Endothelial cell of umbilical vein (primary cell): ENCODE measurements around the gene TRERF1. TPM values are rescaled to one million over a fixed set of nuclear protein-coding genes. Genes with fewer than 3 reads are reported as not detected.

Experiments used
- BruUV-seq: library from RNA; stranded (reverse); fragments of 400-500 nt; replicated peaks from 2 replicates; lab custom pipeline; 2021; lab: Mats Ljungman, UMichigan
- CTCF ChIA-PET: fragments of 300-600, 350-600 bp; sonication (Branson Sonifier 250); formaldehyde crosslinking; loops from one replicate; lab custom pipeline; 2021; ENCODE audit warnings: antibody characterized with exemption, inconsistent platforms; lab: Charles Lee
- POLR2A ChIA-PET: fragments of 300-600, 350-600 bp; sonication (Branson Sonifier 250); formaldehyde crosslinking; loops from one replicate; lab custom pipeline; 2021; ENCODE audit warnings: antibody characterized with exemption, inconsistent platforms; lab: Charles Lee
- DNase-seq: peaks from one replicate; pipeline ENCODE4 v3.0.0-alpha.2; 2011; ENCODE audit warnings: low read depth, low spot score
- FAIRE-seq: peaks from 2 replicates; lab custom pipeline; 2011; peaks lifted over from hg19 to GRCh38; lab: Jason Lieb, UNC
- H2AFZ ChIP-seq: 2 replicates; pipeline ENCODE4 v1.6.0; 2012; ENCODE audit warnings: low read depth, low read length, control low read depth, inconsistent platforms
- H3K27ac ChIP-seq: 2 replicates; pipeline ENCODE4 v1.5.1; 2011; ENCODE audit warnings: low read depth, mild to moderate bottlenecking, control low read depth, low read length, moderate library complexity; ENCODE audit not compliant: insufficient read depth
- H3K27me3 ChIP-seq, 2 experiments: 2 replicates each; pipeline versions ENCODE4 v1.6.0 to v1.6.1; 2011; ENCODE audit warnings: low read length in 2 of 2, mixed read lengths in 1 of 2; ENCODE audit not compliant: control insufficient read depth in 2 of 2, insufficient read depth in 2 of 2
- H3K36me3 ChIP-seq, 2 experiments: 2 replicates in 1 of 2; 3 replicates in 1 of 2; pipeline ENCODE4 v1.5.1; 2011; ENCODE audit warnings: low read length in 2 of 2, mild to moderate bottlenecking in 1 of 2, moderate library complexity in 1 of 2; ENCODE audit not compliant: control insufficient read depth in 2 of 2, insufficient read depth in 2 of 2; ENCODE audit errors: extremely low read depth in 1 of 2
- H3K4me1 ChIP-seq: 3 replicates; pipeline ENCODE4 v1.5.1; 2011; ENCODE audit warnings: mild to moderate bottlenecking, low read length; ENCODE audit not compliant: control insufficient read depth, insufficient read depth; ENCODE audit errors: extremely low read depth
- H3K4me2 ChIP-seq: 2 replicates; pipeline ENCODE4 v1.6.1; 2011; ENCODE audit warnings: low read length, control low read depth, mixed read lengths; ENCODE audit not compliant: insufficient read depth
- H3K4me3 ChIP-seq, 3 experiments: fragments of 200-600 bp in 1 of 3; sonication (generic), shearing (Covaris generic) in 1 of 3; replicated peaks in 1 of 3; 2 replicates each; pipeline ENCODE4 v1.5.1; 2011 to 2016; ENCODE audit warnings: control low read depth in 3 of 3, low read length in 3 of 3, mild to moderate bottlenecking in 2 of 3, inconsistent platforms in 1 of 3, low read depth in 1 of 3, moderate library complexity in 1 of 3; ENCODE audit not compliant: insufficient read depth in 1 of 3
- H3K79me2 ChIP-seq: 2 replicates; pipeline ENCODE4 v1.6.0; 2012; ENCODE audit warnings: low read length, inconsistent platforms; ENCODE audit not compliant: control insufficient read depth, insufficient read depth
- H3K9ac ChIP-seq: replicated peaks from 2 replicates; pipeline ENCODE3; 2011; ENCODE audit warnings: low read length, control low read depth; ENCODE audit not compliant: insufficient read depth; ENCODE audit errors: extremely low read depth
- H3K9me1 ChIP-seq: replicated peaks from 3 replicates; pipeline ENCODE4 v1.6.0; 2011; ENCODE audit warnings: mild to moderate bottlenecking, low read length; ENCODE audit not compliant: control insufficient read depth, insufficient read depth; ENCODE audit errors: extremely low read depth
- H3K9me3 ChIP-seq: replicated peaks from 2 replicates; pipeline ENCODE4 v1.5.1; 2012; ENCODE audit warnings: low read length, inconsistent platforms; ENCODE audit not compliant: control insufficient read depth, insufficient read depth
- H4K20me1 ChIP-seq: replicated peaks from 2 replicates; pipeline ENCODE3; 2011; ENCODE audit warnings: mild to moderate bottlenecking, low read length; ENCODE audit not compliant: control insufficient read depth, insufficient read depth; ENCODE audit errors: extremely low read depth
- EZH2 ChIP-seq: IDR thresholded peaks from 2 replicates; pipeline ENCODE4 v1.6.1; 2012; ENCODE audit warnings: borderline replicate concordance, low read depth, mild to moderate bottlenecking, moderate library complexity, low read length, inconsistent platforms; ENCODE audit not compliant: severe bottlenecking
- GATA2 ChIP-seq: IDR thresholded peaks from 2 replicates; pipeline ENCODE4 v1.7.0; 2011; ENCODE audit warnings: low read depth, mild to moderate bottlenecking, moderate library complexity, mixed read lengths, low read length; ENCODE audit not compliant: insufficient read length, insufficient read depth
- MYC ChIP-seq: IDR thresholded peaks from one replicate; pipeline ENCODE4 v1.6.1; 2011; ENCODE audit warnings: mild to moderate bottlenecking, low read depth, low read length
- dilution Hi-C: fragments of 300-500 bp; cut with MboI; formaldehyde crosslinking; loops from one replicate; pipeline ENCODE4 v1.15.0; 2019; ENCODE audit warnings: low sequenced_read_pairs; ENCODE audit not compliant: extremely low pct_ligation_motif_present
- intact Hi-C: fragments of 100-400 bp; cut with micrococcal nuclease; formaldehyde crosslinking; loops from one replicate; pipeline ENCODE4 v1.10.0; 2022
- polyA plus RNA-seq, 4 experiments: library from polyadenylated mRNA; depleted of rRNA in 3 of 4; stranded (reverse) in 3 of 4; unstranded in 1 of 4; fragments of >200 nt; gene quantifications; 2 replicates each; pipeline versions ENCODE4 v1.2.1 to v1.2.3, GENCODE V29; 2011 to 2012; ENCODE audit warnings: missing spikeins in 1 of 4
- total RNA-seq: library from RNA; stranded (reverse); gene quantifications from 2 replicates; pipeline ENCODE4 v1.2.3, GENCODE V29; 2021
- TF ChIP-seq, protein P1 (sequence below), 2 donors: IDR thresholded peaks; 1 replicate in 1 of 2; 2 replicates in 1 of 2; pipeline ENCODE4 v1.5.1; 2011; ENCODE audit warnings: low read length in 2 of 2, mild to moderate bottlenecking in 2 of 2, moderate library complexity in 2 of 2, control low read depth in 1 of 2, inconsistent platforms in 1 of 2, low read depth in 1 of 2; ENCODE audit not compliant: insufficient read depth in 1 of 2; ENCODE audit errors: extremely low read depth in 1 of 2
- TF ChIP-seq, protein P2 (sequence below): IDR thresholded peaks from 2 replicates; pipeline ENCODE4 v1.6.1; 2011; ENCODE audit not compliant: insufficient read depth, insufficient read length

TRERF1 gene
- total and polyA plus RNA-seq, 2 donors (not counting 3 experiments of a cell fraction or from before 2014, with no cell fraction given): 0.73 to 5.5 TPM

DNA sequence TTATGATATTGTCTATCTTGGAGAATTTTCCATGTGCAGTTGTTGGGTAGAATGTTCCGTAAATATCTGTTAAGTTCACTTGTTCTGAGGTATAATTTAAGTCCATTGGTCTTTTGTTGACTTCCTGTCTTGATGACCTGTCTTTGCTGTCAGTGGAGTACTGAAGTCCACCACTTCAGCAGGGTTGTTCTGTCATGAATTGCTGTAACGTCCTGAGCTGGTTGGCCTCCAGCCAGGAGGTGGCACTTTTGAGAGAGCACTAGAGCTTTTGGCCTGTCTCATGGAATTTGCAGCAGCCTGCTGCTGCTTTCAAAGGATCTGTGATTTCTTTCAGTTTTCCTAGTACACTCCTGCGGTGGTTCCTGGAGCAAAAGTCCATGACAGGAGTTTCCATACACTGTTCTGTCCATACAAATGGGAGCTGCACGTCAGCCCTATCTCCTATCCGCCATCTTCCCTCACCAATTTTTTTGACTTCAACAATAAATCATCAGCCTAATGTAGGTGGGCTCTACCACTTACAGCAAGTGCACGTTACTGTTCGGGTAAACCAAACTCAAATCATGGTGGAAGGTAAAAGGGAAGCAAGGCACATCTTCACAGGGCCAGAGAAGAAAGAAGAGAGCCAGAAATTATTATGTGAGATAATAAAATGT is 46.9 kb upstream of the TRERF1 start:
- Histone ChIP-seq H3K79me2 (no peaks in the 10 kb centered on the region), H3K9me1 (no peaks in the 10 kb centered on the region), H3K4me1 (no peaks in the 10 kb centered on the region), H2AFZ (no peak overlapping the region), H4K20me1 (no peaks in the 10 kb centered on the region), H3K9me3 (no peaks in the 10 kb centered on the region), H3K36me3 (no peaks in the 10 kb centered on the region), H3K27ac (no peak overlapping the region), H3K4me3 (no peak overlapping the region), H3K27me3 (peaks cover 6 to 7% of the 10 kb centered on the region in 2 experiments), H3K4me2 (no peak overlapping the region), H3K9ac (no peak overlapping the region)
- DNase-seq (no peak), FAIRE-seq (no peak)
- ChIA-PET CTCF (no interaction called here), POLR2A (no interaction called here)
- no TSS peak for BruUV-seq
- intact Hi-C loops: no loop called here
- no peak for TF ChIP-seq MYC
- TF ChIP-seq, protein P1, sequence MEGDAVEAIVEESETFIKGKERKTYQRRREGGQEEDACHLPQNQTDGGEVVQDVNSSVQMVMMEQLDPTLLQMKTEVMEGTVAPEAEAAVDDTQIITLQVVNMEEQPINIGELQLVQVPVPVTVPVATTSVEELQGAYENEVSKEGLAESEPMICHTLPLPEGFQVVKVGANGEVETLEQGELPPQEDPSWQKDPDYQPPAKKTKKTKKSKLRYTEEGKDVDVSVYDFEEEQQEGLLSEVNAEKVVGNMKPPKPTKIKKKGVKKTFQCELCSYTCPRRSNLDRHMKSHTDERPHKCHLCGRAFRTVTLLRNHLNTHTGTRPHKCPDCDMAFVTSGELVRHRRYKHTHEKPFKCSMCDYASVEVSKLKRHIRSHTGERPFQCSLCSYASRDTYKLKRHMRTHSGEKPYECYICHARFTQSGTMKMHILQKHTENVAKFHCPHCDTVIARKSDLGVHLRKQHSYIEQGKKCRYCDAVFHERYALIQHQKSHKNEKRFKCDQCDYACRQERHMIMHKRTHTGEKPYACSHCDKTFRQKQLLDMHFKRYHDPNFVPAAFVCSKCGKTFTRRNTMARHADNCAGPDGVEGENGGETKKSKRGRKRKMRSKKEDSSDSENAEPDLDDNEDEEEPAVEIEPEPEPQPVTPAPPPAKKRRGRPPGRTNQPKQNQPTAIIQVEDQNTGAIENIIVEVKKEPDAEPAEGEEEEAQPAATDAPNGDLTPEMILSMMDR (IDR thresholded peaks at IDR 0.05; ENCODE audit: extremely low read depth in 1 of 2, insufficient read depth in 1 of 2, low read depth in 1 of 2, low read length in 2 of 2): no peak
- dilution Hi-C loops: no loop called here

DNA sequence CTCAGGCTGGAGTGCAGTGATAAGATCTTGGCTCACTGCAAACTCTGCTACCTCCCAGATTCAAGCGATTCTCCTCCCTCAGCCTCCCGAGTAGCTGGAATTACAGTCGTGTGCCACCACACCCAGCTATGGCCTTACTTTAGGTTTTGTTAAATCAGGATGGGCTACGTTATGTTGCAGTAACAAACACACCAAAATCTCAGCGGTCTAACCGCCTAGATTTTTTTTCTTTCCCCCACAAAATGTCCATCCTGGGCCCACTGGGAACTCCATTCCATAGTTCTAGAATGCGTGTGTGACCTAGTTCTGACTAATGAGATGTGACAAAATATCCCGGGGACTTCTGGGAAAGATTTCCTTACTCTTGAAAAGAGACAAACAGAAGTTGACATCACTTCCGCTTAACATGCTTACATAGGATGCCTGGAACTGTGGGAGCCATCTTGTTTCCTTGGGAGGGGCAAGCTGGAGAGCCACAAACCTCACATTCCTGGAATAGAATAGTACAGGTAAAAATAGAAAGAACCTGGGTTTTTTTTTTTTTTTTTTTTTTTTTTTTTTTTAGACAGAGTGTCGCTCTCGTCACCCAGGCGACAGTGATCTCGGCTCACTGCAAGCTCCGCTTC is 42.3 kb upstream of the TRERF1 start:
- Histone ChIP-seq H3K36me3 (no peaks in the 10 kb centered on the region), H3K9ac (no peak overlapping the region), H3K27ac (no peak overlapping the region), H2AFZ (no peak overlapping the region), H3K79me2 (no peaks in the 10 kb centered on the region), H3K4me3 (no peak overlapping the region), H3K9me1 (no peaks in the 10 kb centered on the region), H3K4me1 (no peaks in the 10 kb centered on the region), H3K27me3 (peaks cover 7 to 9% of the 10 kb centered on the region in 2 experiments), H3K4me2 (no peak overlapping the region), H4K20me1 (no peaks in the 10 kb centered on the region), H3K9me3 (no peaks in the 10 kb centered on the region)
- no TSS peak for BruUV-seq
- no peak for DNase-seq
- no peak for FAIRE-seq
- intact Hi-C loops (no loop called here), dilution Hi-C loops (no loop called here)
- TF ChIP-seq EZH2 (no peak), MYC (no peak), GATA2 (no peak)
- TF ChIP-seq, protein P2, sequence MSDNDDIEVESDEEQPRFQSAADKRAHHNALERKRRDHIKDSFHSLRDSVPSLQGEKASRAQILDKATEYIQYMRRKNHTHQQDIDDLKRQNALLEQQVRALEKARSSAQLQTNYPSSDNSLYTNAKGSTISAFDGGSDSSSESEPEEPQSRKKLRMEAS: no peak
- CTCF ChIA-PET: interaction anchor here (1.0 to 1.8 kb wide), 4 partner anchors 15 to 229 kb away, joined by 3 to 4 read pairs (median 4); no protein-coding TSS in a partner anchor
- POLR2A ChIA-PET: no interaction called here
